Breast epithelium (tissue), 4 donors: ENCODE results near the gene RAPGEF1. TPM values are rescaled to one million over a fixed set of nuclear protein-coding genes. Genes with fewer than 3 reads are reported as not detected.
A peak's percentile ranks its signal among the peaks of the same experiment; 100 is the strongest.

Experiments used
- DNase-seq, 2 donors: peaks; one replicate each; pipeline ENCODE4 v3.0.0-alpha.2; 2019; ENCODE audit warnings: low spot score in 2 of 2
- H3K27ac ChIP-seq, 2 donors: fragments of 200-600 bp; sonication (generic) in 1 of 2; one replicate each; pipeline ENCODE4 v1.5.1; 2016 to 2019; ENCODE audit warnings: mild to moderate bottlenecking in 1 of 2
- H3K27me3 ChIP-seq, 2 donors: fragments of 200-600 bp; sonication (generic) in 1 of 2; one replicate each; pipeline versions ENCODE4 v1.5.1 to v1.6.0; 2017 to 2019; ENCODE audit warnings: control low read depth in 1 of 2, mild to moderate bottlenecking in 1 of 2
- H3K36me3 ChIP-seq: fragments of 200-600 bp; one replicate; pipeline ENCODE4 v1.5.1; 2019
- H3K4me1 ChIP-seq, 2 donors: fragments of 200-600 bp; sonication (generic); one replicate each; pipeline ENCODE4 v1.5.1; 2016 to 2019; ENCODE audit warnings: control low read depth in 1 of 2
- H3K4me3 ChIP-seq, 3 donors: fragments of 200-600 bp; sonication (generic); 1 replicate in 2 of 3; 2 replicates in 1 of 3; pipeline ENCODE4 v1.5.1; 2016 to 2019; ENCODE audit warnings: mild to moderate bottlenecking in 3 of 3, moderate library complexity in 2 of 3
- H3K9me3 ChIP-seq, 2 donors: fragments of 200-600 bp; sonication (generic) in 1 of 2; one replicate each; pipeline ENCODE4 v1.5.1; 2016 to 2019; ENCODE audit warnings: control low read depth in 1 of 2
- CTCF ChIP-seq, 3 donors: fragments of 450-650 bp; IDR thresholded peaks; one replicate each; pipeline ENCODE4 v1.5.1; 2016 to 2017; ENCODE audit warnings: antibody characterized with exemption in 3 of 3, mild to moderate bottlenecking in 3 of 3, moderate library complexity in 3 of 3
- POLR2A ChIP-seq: fragments of 450-650 bp; IDR thresholded peaks from one replicate; pipeline ENCODE4 v1.6.1; 2016; ENCODE audit warnings: antibody characterized with exemption, mild to moderate bottlenecking, moderate library complexity
- POLR2AphosphoS5 ChIP-seq, 3 donors: sonication (generic); formaldehyde crosslinking; IDR thresholded peaks; one replicate each; pipeline ENCODE4 v1.6.1; 2017; ENCODE audit warnings: antibody characterized with exemption in 3 of 3
- intact Hi-C: fragments of 100-400 bp; cut with DNase I; formaldehyde crosslinking; loops from one replicate; pipeline ENCODE4 v1.15.1; 2023; ENCODE audit warnings: low total_unique reads
- total RNA-seq, 3 donors: library from RNA; depleted of rRNA; stranded (reverse); fragments of >200 nt; gene quantifications; one replicate each; pipeline ENCODE4 v1.1.0, GENCODE V29; 2016

RAPGEF1 gene
- total RNA-seq, 3 donors from 2014 or later: 35.3 to 38.0 (median 37.3) TPM

- no peak for TF ChIP-seq POLR2A
- TF ChIP-seq POLR2AphosphoS5 (IDR thresholded peaks at IDR 0.05): no peak
- TF ChIP-seq CTCF (IDR thresholded peaks at IDR 0.05): no peak
- no peaks in the 10 kb centered on the region for H3K36me3 ChIP-seq
- H3K4me3 ChIP-seq: no peak overlapping the region
- peak in 1 of 2 donors; percentile 55 for DNase-seq
- H3K27me3 ChIP-seq: no peaks in the 10 kb centered on the region
- H3K9me3 ChIP-seq: no peaks in the 10 kb centered on the region
- H3K27ac ChIP-seq: peak overlapping the region; percentile 82 to 90
- peaks cover 5 to 31% of the 10 kb centered on the region in 2 donors for H3K4me1 ChIP-seq
- intact Hi-C loops: no loop called here
Observed at GRCh38 chr9:131734165-131734610, 5.7 kb downstream of the RAPGEF1 start.

- Histone ChIP-seq H3K27me3 (no peaks in the 10 kb centered on the region), H3K36me3 (no peaks in the 10 kb centered on the region), H3K9me3 (no peaks in the 10 kb centered on the region), H3K4me3 (no peak overlapping the region), H3K4me1 (peaks cover 0 to 29% of the 10 kb centered on the region in 2 donors), H3K27ac (peak overlapping the region; percentile 82 to 90)
- intact Hi-C loops: no loop called here
- TF ChIP-seq POLR2A: no peak
- TF ChIP-seq CTCF (IDR thresholded peaks at IDR 0.05): no peak
- TF ChIP-seq POLR2AphosphoS5 (IDR thresholded peaks at IDR 0.05): no peak
- peak in 1 of 2 donors; percentile 71 for DNase-seq
Observed at GRCh38 chr9:131733541-131734061, 6.3 kb downstream of the RAPGEF1 start.

GRCh38 chr9:131732636-131733289, 7.1 kb downstream of the RAPGEF1 start:
- intact Hi-C loops: no loop called here
- H3K36me3 ChIP-seq: no peaks in the 10 kb centered on the region
- no peak for TF ChIP-seq POLR2A
- TF ChIP-seq POLR2AphosphoS5 (IDR thresholded peaks at IDR 0.05): no peak
- no peak for TF ChIP-seq CTCF (IDR thresholded peaks at IDR 0.05)

GRCh38 chr9:131732061-131732526, 7.8 kb downstream of the RAPGEF1 start:
- TF ChIP-seq POLR2AphosphoS5 (IDR thresholded peaks at IDR 0.05): no peak
- no peak for TF ChIP-seq POLR2A
- no peak for TF ChIP-seq CTCF (IDR thresholded peaks at IDR 0.05)
- H3K4me3 ChIP-seq: no peak overlapping the region
- intact Hi-C loops: no loop called here
- H3K9me3 ChIP-seq: no peaks in the 10 kb centered on the region
- peak overlapping the region; percentile 23 to 50 for H3K27ac ChIP-seq
- DNase-seq: no peak
- H3K4me1 ChIP-seq: peaks cover 0 to 22% of the 10 kb centered on the region in 2 donors
- no peaks in the 10 kb centered on the region for H3K27me3 ChIP-seq
- H3K36me3 ChIP-seq: no peaks in the 10 kb centered on the region

More at GRCh38 chr9:131732636-131733289, 7.1 kb downstream of the RAPGEF1 start:
- no peak for DNase-seq
- H3K27ac ChIP-seq: peak overlapping the region; percentile 82 to 90
- H3K4me3 ChIP-seq: no peak overlapping the region
- H3K27me3 ChIP-seq: no peaks in the 10 kb centered on the region
- peaks cover 0 to 22% of the 10 kb centered on the region in 2 donors for H3K4me1 ChIP-seq
- H3K9me3 ChIP-seq: no peaks in the 10 kb centered on the region

- intact Hi-C loops: no loop called here
- Histone ChIP-seq H3K4me3 (no peak overlapping the region), H3K27me3 (no peaks in the 10 kb centered on the region), H3K27ac (peak overlapping the region; percentile 23 to 50), H3K4me1 (peaks cover 0 to 22% of the 10 kb centered on the region in 2 donors), H3K9me3 (no peaks in the 10 kb centered on the region), H3K36me3 (no peaks in the 10 kb centered on the region)
- TF ChIP-seq POLR2A (no peak), POLR2AphosphoS5 (IDR thresholded peaks at IDR 0.05) (no peak), CTCF (IDR thresholded peaks at IDR 0.05) (no peak)
- DNase-seq: no peak
Observed at GRCh38 chr9:131731644-131732043, 8.2 kb downstream of the RAPGEF1 start.
